ENCODE data around the gene GPHA2. TPM values are rescaled to one million over a fixed set of nuclear protein-coding genes. Genes with fewer than 3 reads are reported as not detected.

The GPHA2 gene
- polyA plus RNA-seq, 1 experiment: not detected

DNA sequence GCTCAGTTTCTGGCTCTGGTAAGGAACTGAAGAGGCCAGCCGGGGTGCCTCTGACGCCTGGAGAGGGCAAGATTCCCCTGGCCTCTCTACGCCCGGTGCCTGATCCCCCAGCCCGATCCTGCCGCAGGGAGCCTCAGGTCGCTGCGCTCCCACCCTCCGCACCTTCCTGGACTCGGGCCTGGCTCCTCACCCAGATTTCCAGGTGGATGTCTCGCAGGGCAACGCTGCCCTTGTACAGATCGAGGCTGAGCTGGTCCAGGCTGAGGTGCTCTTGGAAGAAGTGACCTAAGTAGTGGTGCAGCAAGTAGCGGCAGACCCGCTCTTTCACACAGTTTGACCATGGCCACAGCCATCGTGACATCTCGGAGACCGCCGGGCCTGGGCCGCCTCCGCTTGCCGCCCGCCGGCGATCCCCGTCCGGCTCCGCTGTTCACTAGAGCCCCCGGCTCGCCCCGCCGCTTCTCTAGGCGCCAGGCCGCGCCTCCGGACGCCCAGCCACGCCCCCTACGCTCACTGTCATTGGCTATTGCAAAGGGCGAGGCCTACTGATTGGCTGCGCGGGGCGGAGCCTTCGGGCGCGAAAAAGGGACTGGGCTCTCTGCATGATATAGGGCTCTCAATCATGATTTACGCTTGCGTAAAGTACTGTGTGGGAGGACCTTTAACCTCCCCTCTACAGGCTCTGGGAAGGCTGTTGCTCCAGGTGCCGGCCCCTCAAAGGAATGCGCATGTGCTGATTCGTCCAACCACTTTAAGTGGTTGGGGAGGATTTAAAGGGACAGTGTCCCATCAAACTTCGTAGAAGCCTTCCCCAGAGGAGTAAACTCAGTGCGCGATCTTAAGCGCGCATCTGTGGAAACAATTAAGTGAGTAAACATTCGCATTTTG lies 18.7 kb downstream of the GPHA2 start, which contains the start of gene ATG2A:
Gene ATG2A, minus strand, starts transcription at position 435 of the 888 bp plus-strand sequence. Its CDS starts 74 bp downstream, at position 361.
- H3K4me3 ChIP-seq (ENCODE audit: low read depth, low read length): peak within 1 kb of the TSS; percentile 90
- ChIA-PET CTCF (no interaction called here), POLR2A (interaction anchor here (0.9 to 1.5 kb wide), 2 partner anchors 97 to 200 kb away, joined by 3 to 4 read pairs; partner anchors contain the start of genes ARL2 and ZNHIT2)
- DNase-seq (ENCODE audit: low read depth, low spot score): peak; percentile 99
- H3K27me3 ChIP-seq (ENCODE audit: control insufficient read depth, insufficient read depth, low read length): no peaks in the 10 kb centered on the region
- peak within 1 kb of the TSS; percentile 81 for H3K27ac ChIP-seq (ENCODE audit: low read depth, low read length)
- H3K9me3 ChIP-seq (ENCODE audit: control insufficient read depth, insufficient read depth, low read length): no peaks in the 10 kb centered on the region; the same call in 1 of the 2 replicates
- TF ChIP-seq CTCF (IDR thresholded peaks at IDR 0.05; ENCODE audit: low read depth, low read length): no peak

- no peak for DNase-seq (ENCODE audit: low read depth, low spot score)
- Histone ChIP-seq H3K9me3 (ENCODE audit: control insufficient read depth, insufficient read depth, low read length) (no peaks in the 10 kb centered on the region; the same call in 1 of the 2 replicates), H3K27me3 (ENCODE audit: control insufficient read depth, insufficient read depth, low read length) (no peaks in the 10 kb centered on the region), H3K4me3 (ENCODE audit: low read depth, low read length) (peak overlapping the region; percentile 90), H3K27ac (ENCODE audit: low read depth, low read length) (peak overlapping the region; percentile 65)
- no peak for TF ChIP-seq CTCF (IDR thresholded peaks at IDR 0.05; ENCODE audit: low read depth, low read length)
- CTCF ChIA-PET: interaction anchor here (0.7 to 1.6 kb wide), 3 partner anchors 22 to 98 kb away, joined by 4 to 7 read pairs (median 4); no protein-coding TSS in a partner anchor
- POLR2A ChIA-PET: interaction anchor here (1.5 kb wide), 1 partner anchor 98 kb away, joined by 4 read pairs; the partner anchor contains the start of gene ARL2
Observed at GRCh38 chr11:64916040-64916774, 19.5 kb downstream of the GPHA2 start.

DNA sequence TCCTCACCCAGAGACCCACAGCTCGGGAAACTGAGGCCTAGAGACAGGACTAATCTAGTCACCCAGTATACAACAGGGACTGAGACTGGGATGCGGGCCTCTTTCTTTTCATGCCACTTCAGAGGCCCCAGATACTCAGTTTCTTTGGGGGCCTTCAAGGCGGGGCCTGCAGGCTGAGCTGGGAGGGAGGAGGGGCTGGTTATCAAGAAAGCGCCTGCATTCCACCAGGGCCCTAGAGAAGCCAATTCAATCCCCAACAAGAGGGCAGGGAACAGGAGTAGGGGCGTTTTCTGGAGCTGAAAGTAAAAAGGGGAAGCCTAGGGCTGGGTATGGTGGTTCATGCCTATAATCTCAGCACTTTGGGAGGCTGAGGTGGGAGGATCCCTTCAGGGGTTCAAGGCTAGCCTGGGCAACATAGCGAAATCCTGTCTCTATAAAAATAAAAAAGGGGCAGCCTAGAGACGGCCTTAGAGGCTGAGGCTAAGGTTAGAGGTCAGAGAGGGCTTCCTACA lies 20.3 kb downstream of the GPHA2 start:
- no peak overlapping the region for H3K27ac ChIP-seq (ENCODE audit: low read depth, low read length)
- POLR2A ChIA-PET: interaction anchor here (0.6 to 1.5 kb wide), 2 partner anchors 95 to 99 kb away, joined by 3 to 4 read pairs; partner anchors contain the start of gene ARL2
- peak overlapping the region; percentile 90 for H3K4me3 ChIP-seq (ENCODE audit: low read depth, low read length)
- DNase-seq (ENCODE audit: low read depth, low spot score): no peak
- CTCF ChIA-PET: interaction anchor here (0.7 to 1.6 kb wide), 3 partner anchors 21 to 99 kb away, joined by 4 to 7 read pairs (median 4); no protein-coding TSS in a partner anchor
- H3K9me3 ChIP-seq (ENCODE audit: control insufficient read depth, insufficient read depth, low read length): no peaks in the 10 kb centered on the region; the same call in 1 of the 2 replicates
- no peaks in the 10 kb centered on the region for H3K27me3 ChIP-seq (ENCODE audit: control insufficient read depth, insufficient read depth, low read length)
- TF ChIP-seq CTCF (IDR thresholded peaks at IDR 0.05; ENCODE audit: low read depth, low read length): no peak

DNA sequence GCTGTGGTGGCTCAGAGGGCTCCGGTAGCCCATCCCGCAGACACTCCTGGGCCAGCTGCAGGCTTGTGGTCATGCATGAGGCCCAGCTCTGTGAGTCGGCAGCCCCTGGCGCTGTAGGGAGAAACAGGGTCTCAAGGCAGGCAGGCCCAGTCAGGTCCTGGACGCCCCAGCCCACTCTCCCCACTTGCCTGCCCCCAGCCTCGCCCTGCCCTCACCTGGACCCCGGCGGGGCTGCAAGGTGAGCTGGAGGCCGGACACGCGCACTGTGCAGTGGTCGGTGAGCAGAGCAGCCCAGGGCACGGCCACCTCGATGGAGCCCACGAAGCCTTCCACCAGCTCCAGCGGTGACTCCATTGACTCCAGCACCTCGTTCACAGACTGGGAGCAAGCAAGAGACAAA lies 21.6 kb downstream of the GPHA2 start:
- H3K27ac ChIP-seq (ENCODE audit: low read depth, low read length): no peak overlapping the region
- POLR2A ChIA-PET: no interaction called here
- no peak overlapping the region for H3K4me3 ChIP-seq (ENCODE audit: low read depth, low read length)
- TF ChIP-seq CTCF (IDR thresholded peaks at IDR 0.05; ENCODE audit: low read depth, low read length): no peak
- H3K27me3 ChIP-seq (ENCODE audit: control insufficient read depth, insufficient read depth, low read length): no peaks in the 10 kb centered on the region
- no peaks in the 10 kb centered on the region; the same call in 1 of the 2 replicates for H3K9me3 ChIP-seq (ENCODE audit: control insufficient read depth, insufficient read depth, low read length)
- DNase-seq (ENCODE audit: low read depth, low spot score): no peak
- CTCF ChIA-PET: interaction anchor here (0.8 kb wide), 1 partner anchor 100 kb away, joined by 3 read pairs; the partner anchor contains the start of gene ARL2

All from AG04450 (cell line).